Astrocyte (in vitro differentiated cells and primary cell): ENCODE data around the gene CEP250.

ENCODE experiments used
- EZH2 ChIP-seq: IDR thresholded peaks from 2 replicates; pipeline ENCODE4 v1.6.1; 2012; ENCODE audit warnings: mild to moderate bottlenecking, low read length, inconsistent platforms; ENCODE audit not compliant: insufficient read depth
- TF ChIP-seq, protein P1 (sequence below): IDR thresholded peaks from 2 replicates; pipeline ENCODE4 v1.5.1; 2011; ENCODE audit warnings: low read depth, mild to moderate bottlenecking, inconsistent platforms, low read length, moderate library complexity; ENCODE audit not compliant: insufficient read depth

DNA sequence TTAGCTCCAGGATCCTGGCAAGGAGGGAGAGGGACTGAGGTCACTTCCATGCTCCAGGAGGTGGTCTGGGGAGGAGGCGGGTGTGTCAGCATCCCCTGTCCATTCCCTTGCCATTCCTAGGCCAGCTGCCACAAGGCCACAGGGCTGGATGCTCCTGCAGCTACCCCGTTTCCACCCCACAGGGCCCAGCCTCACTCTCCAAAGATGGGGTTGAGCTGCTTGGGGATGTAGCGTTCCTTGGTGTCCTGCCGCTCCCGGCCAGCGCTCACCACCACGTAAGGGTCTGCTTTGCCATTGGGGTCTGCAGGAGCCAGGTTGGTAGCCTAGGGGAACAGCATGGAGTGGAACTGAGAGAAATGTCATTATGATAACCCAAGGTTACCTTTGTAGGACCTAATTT is 109.5 kb downstream of the CEP250 start:
- TF ChIP-seq, protein P1, sequence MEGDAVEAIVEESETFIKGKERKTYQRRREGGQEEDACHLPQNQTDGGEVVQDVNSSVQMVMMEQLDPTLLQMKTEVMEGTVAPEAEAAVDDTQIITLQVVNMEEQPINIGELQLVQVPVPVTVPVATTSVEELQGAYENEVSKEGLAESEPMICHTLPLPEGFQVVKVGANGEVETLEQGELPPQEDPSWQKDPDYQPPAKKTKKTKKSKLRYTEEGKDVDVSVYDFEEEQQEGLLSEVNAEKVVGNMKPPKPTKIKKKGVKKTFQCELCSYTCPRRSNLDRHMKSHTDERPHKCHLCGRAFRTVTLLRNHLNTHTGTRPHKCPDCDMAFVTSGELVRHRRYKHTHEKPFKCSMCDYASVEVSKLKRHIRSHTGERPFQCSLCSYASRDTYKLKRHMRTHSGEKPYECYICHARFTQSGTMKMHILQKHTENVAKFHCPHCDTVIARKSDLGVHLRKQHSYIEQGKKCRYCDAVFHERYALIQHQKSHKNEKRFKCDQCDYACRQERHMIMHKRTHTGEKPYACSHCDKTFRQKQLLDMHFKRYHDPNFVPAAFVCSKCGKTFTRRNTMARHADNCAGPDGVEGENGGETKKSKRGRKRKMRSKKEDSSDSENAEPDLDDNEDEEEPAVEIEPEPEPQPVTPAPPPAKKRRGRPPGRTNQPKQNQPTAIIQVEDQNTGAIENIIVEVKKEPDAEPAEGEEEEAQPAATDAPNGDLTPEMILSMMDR: no peak
- no peak for TF ChIP-seq EZH2
